SW 1271 (cell line): Measurements from ENCODE around the gene VPS16.
"Not testable (repeated sequence)": the region's sequence is repeated elsewhere in the genome, so short reads cannot be mapped to it uniquely, and the experiment has no call there.

ENCODE experiments used
- DNase-seq, 2 experiments: peaks; one replicate each; lab custom pipeline; 2025; lab: John Stamatoyannopoulos, UW

Gene VPS16

GRCh38 chr20:2871661-2872458 lies 31.3 kb downstream of the VPS16 start:
- no peak for DNase-seq

DNA sequence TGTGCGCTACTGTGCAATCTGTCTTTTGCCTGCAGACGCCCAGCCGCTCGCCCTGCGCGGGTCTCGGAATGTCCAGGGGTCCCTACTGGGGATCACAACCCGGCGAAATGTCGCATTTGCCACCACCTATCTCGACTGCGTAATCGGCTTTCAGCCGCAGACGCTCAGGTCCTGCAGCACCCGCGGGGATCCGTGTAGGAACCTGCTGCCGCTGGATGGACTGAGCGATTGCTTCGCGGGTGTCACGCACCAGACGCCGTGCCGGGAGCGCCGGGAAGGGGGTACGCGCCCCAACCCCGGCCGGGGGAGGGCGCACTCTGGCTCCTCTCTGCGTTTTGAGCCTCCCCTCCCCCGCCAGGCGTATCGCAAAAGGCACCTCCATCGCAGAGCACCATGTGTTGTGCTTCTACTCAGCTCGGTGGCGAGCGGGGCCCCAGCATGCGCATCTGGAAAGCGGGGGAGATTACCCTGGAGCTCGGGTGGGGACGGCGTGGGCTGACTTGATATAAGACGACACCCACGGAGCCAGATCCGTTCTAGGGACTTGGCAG lies 32.0 kb downstream of the VPS16 start:
- DNase-seq = peak; percentile 24 to 66

- peak; percentile 86 to 90 for DNase-seq
Observed at GRCh38 chr20:2873010-2873746, 32.6 kb downstream of the VPS16 start, which contains the start of gene PTPRA. PTPRA (plus strand) TSS chr20:2873481; CDS start chr20:2964278, 90,797 bp downstream.

DNA sequence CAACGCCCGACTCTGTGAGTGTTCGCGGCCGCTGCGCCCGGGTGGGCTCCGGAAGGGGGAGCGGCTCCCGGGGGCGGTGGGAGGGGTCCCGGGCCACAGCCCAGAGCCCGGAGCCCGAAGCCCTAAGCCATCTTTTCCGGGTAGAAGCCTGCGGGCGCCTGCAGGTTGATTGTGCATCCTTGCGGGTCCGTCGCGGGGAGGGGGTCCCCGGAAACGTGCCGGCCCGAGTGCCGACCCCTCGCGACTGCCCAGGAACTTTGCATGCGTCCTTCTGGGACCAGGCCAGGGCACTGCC lies 33.1 kb downstream of the VPS16 start:
- DNase-seq = peak in 1 of 2 experiments; percentile 53

DNA sequence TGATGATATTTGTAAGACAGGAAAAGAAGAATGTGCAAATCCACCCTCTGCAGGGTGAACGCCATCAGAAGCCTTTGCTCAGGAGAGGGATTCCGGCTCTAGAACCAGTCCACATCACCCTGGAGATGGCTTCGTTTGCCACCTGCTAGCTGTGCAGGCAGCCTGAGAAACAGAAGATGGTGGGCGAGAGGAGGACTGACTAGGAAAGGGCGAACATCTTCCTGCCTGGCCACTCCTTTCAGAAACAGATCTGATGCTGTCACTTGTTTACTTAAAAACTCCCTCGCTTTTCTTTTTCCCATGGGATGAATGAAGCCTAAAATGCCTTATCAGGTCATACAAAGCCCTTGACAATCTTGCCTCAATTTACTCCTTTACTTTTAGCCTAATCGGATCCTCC lies 33.9 kb downstream of the VPS16 start:
- DNase-seq = no peak

DNA sequence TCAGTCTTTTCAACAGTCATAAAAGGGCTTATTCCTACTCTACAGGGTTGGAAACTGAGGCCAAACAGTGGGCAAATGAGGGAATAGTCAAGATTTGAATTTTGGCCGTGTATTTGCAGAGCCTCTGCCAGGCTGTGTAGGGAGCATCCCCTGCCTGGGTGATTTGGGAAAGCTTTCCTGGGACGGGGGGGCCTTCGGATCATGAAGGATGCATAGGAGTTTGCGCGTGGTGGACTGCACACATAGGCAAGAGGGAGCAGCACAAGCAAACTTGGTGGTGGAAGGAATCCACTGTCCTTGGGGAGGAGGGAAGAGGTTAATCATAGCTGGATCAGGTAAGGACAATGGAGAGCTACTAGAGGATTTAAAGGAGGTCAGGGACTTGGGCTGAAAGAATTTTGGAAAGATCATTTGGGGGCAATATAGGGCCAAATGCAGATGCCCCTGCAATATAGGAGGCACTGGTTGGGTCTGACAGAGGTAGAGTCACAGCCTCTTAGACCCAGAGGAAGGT lies 35.2 kb downstream of the VPS16 start:
- no peak for DNase-seq

GRCh38 chr20:2878515-2878914 lies 38.0 kb downstream of the VPS16 start:
- no peak for DNase-seq

- no peak for DNase-seq
Observed at GRCh38 chr20:2879146-2879545, 38.6 kb downstream of the VPS16 start.

GRCh38 chr20:2880650-2881049 lies 40.1 kb downstream of the VPS16 start:
- no peak for DNase-seq

- no peak for DNase-seq
Observed at GRCh38 chr20:2883726-2884637, 43.4 kb downstream of the VPS16 start.

- DNase-seq = no peak
Observed at GRCh38 chr20:2887715-2888114, 47.2 kb downstream of the VPS16 start.

GRCh38 chr20:2888224-2888955 lies 47.8 kb downstream of the VPS16 start:
- DNase-seq = no peak

GRCh38 chr20:2889209-2889608 lies 48.7 kb downstream of the VPS16 start:
- DNase-seq = no peak

- DNase-seq = no peak
Observed at GRCh38 chr20:2889797-2890196, 49.3 kb downstream of the VPS16 start.

DNA sequence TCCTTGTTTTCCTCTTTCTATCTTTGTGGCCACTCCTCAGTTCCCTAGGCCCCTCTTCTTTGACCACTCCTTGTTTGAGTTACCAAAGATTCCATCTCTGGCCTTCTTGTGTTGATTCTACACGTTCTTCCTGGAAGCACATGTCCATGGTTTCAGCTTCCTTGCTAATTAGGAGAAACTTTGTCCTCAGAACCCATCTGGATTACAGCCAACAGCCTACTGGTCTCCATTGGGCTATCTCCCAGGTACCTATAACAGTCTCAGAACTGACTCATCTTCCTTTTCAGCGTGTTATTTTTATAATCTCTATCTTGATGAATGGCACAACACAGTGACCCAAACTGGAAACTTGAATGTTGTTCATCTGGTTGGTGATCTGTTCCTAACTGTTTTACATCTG lies 50.2 kb downstream of the VPS16 start:
- no peak for DNase-seq

DNA sequence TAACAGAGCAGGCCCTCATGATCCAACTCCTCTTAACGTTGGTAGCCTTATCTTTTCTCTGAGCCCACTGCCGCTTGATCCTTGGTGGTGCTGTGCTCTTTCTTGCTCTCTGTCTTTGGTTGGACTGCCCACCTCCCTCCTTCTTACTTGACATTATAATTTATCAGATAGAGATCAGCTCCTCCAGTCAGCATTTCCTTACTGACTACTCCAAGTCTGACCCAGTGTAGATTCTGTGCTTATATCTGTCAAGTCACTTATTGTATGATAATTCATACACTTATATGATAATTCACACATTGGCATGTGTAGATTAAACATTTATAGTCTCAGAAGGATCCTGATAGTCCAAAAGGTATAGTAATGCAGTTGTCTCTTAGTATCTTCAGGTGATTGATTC lies 50.8 kb downstream of the VPS16 start:
- DNase-seq = no peak

DNA sequence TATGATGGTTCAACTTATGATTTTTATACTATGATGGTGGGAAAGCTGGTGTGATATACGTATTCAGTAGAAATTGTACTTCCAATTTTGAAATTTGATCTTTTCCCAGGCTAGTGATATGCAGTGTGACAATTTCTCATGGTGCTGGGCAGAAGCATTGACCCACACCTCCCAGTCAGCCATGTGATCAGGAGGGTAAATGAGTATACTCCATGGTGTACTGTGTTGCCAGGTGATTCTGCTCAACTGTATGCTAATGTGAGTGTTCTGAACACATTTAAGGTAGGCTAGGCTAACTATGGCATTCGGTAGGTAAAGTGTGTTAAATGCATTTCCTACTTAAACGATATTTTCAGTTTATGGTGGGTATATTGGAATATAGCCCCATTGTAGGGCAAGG lies 51.8 kb downstream of the VPS16 start:
- no peak for DNase-seq

GRCh38 chr20:2894221-2894620 lies 53.7 kb downstream of the VPS16 start:
- no peak for DNase-seq

- not testable (repeated sequence) for DNase-seq
Observed at GRCh38 chr20:2895154-2895553, 54.6 kb downstream of the VPS16 start.

- no peak for DNase-seq
Observed at GRCh38 chr20:2899243-2899642, 58.7 kb downstream of the VPS16 start.
